Measurements from ENCODE around the gene RGCC. TPM values are rescaled to one million over a fixed set of nuclear protein-coding genes. Genes with fewer than 3 reads are reported as not detected.
A peak's percentile ranks its signal among the peaks of the same experiment; 100 is the strongest.

Gene RGCC
- total and polyA plus RNA-seq, 9 of the 15 experiments (the other 6 are each of a cell fraction or from before 2014, with no cell fraction given) = 0.51 to 10.4 (median 5.8) TPM

DNA sequence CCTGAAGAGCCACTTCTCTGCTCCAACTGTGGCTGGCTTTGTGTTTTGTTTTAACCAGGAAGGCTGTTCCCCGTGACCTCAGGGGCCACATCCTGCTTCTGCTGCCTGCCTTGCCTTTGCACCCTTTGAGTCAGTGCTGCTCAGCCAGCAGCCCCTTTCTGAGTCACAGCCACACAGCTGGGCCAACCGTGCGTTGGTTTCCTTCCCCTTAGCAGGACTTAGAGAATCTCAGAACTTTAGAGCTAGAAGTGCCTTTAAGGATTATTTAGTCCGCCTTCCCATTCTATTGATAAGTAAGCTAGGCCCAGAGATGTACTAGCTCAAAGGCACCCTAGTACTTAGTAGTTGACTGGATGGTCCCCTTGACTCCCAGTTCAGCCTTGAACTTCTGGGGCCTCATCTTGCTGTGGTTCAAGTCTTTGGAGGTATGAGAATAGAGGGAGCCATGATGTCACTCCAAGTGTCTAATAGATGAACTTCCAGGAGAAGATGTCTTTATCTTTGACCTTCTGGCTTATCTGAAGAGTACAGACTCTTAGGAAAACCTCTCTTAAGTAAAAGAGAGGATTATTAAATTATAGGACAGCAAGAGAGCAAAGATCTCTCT, 8.0 kb downstream of the RGCC start:
- Histone ChIP-seq H3K9me3 (replicated peaks; ENCODE audit: control insufficient read depth, insufficient read depth, low read depth, low read length) (no peaks in the 10 kb centered on the region), H3K9ac (ENCODE audit: insufficient read depth in 1 of 2, low read depth in 2 of 2, low read length in 2 of 2) (peak overlapping the region; percentile 12 to 65; a peak in 3 of 4 replicates), H2AFZ (ENCODE audit: low read depth, low read length) (peak overlapping the region; percentile 33; the same call in 1 of the 2 replicates), H3K4me2 (ENCODE audit: insufficient read depth, low read length) (peak overlapping the region; percentile 44), H3K79me2 (ENCODE audit: control insufficient read depth, insufficient read depth, low read length) (peaks cover 4% of the 10 kb centered on the region; the same call in 1 of the 3 replicates), H3K27ac (ENCODE audit: extremely low read depth, low read depth, low read length) (peak overlapping the region; percentile 68; the same call in 2 of the 3 replicates), H3K4me3 (no peak overlapping the region), H4K20me1 (replicated peaks; ENCODE audit: control insufficient read depth, insufficient read depth, low read length) (no peaks in the 10 kb centered on the region), H3K4me1 (replicated peaks in 1 of 2; ENCODE audit: control insufficient read depth in 2 of 2, insufficient read depth in 2 of 2, low read length in 2 of 2) (peaks cover 27 to 42% of the 10 kb centered on the region in 2 experiments), H3K36me3 (ENCODE audit: control insufficient read depth, insufficient read depth, low read length) (peaks cover 5% of the 10 kb centered on the region; the same call in 1 of the 3 replicates), H3K9me1 (ENCODE audit: control insufficient read depth, insufficient read depth, low read length) (no peaks in the 10 kb centered on the region), H3K27me3 (ENCODE audit: control insufficient read depth in 2 of 2, insufficient read depth in 2 of 2, low read length in 2 of 2) (no peaks in the 10 kb centered on the region)
- CTCF ChIA-PET (ENCODE audit: low intra/inter-chr PET ratio) = interaction anchor here (0.6 kb wide), 1 partner anchor 47 kb away, joined by 3 read pairs; no protein-coding TSS in a partner anchor
- BruUV-seq (replicated peaks) = no TSS peak
- peak in 2 of 4 experiments; percentile 29 to 63 for DNase-seq (ENCODE audit: extremely low read depth in 1 of 4, low spot score in 3 of 4)
- FAIRE-seq = peak; percentile 77
- POLR2A ChIA-PET = no interaction called here
- WGBS (ENCODE audit: insufficient coverage, low coverage, missing lambda C conversion rate) = 12% methylated on average over 4 of the region's 4 CpGs
- intact Hi-C loops (cut with micrococcal nuclease) (loop anchor here (1.0 kb wide), 1 partner anchor 89 kb away; no protein-coding TSS in a partner anchor), in situ Hi-C loops (cut with MboI) (no loop called here)
- peak; percentile 39; the same call in 2 of the 3 replicates for ATAC-seq
- TF ChIP-seq TAL1 (IDR thresholded peaks at IDR 0.05) (peak; percentile 71), CTBP1 (IDR thresholded peaks at IDR 0.05; ENCODE audit: borderline replicate concordance) (peak; percentile 39; the same call in 1 of the 2 replicates), NR4A1 (CRISPR knock-in tag; IDR thresholded peaks at IDR 0.05) (no peak), NR4A1 (tag; IDR thresholded peaks at IDR 0.05) (no peak), NFIX (CRISPR knock-in tag; IDR thresholded peaks at IDR 0.05; ENCODE audit: low read depth) (no peak), SP2 (IDR thresholded peaks at IDR 0.05; ENCODE audit: extremely low read depth, low read depth, low read length, poor library complexity, severe bottlenecking) (no peak), TCF3 (CRISPR knock-in tag; IDR thresholded peaks at IDR 0.05) (peak; percentile 64), JUN (IDR thresholded peaks at IDR 0.05; ENCODE audit: borderline replicate concordance, low read depth, low read length) (0 out of 2 replicates have a peak, but pooled peaks have one; percentile 10), JUN (CRISPR knock-in tag; IDR thresholded peaks at IDR 0.05; ENCODE audit: borderline replicate concordance) (no peak), TEAD4 (IDR thresholded peaks at IDR 0.05; ENCODE audit: low read length) (peak; percentile 68), TEAD4 (CRISPR knock-in tag; IDR thresholded peaks at IDR 0.05; ENCODE audit: borderline replicate concordance) (no peak), CBFA2T3 (IDR thresholded peaks at IDR 0.05) (peak; percentile 59), ZNF589 (CRISPR knock-in tag; IDR thresholded peaks at IDR 0.05; ENCODE audit: low read depth) (peak; percentile 75; the same call in 1 of the 2 replicates), TCF7L2 (IDR thresholded peaks at IDR 0.05; ENCODE audit: low read depth, low read length) (no peak), ZNF197 (CRISPR knock-in tag; IDR thresholded peaks at IDR 0.05; ENCODE audit: low read depth) (peak; percentile 63; the same call in 1 of the 2 replicates)
- TF ChIP-seq, protein P1, sequence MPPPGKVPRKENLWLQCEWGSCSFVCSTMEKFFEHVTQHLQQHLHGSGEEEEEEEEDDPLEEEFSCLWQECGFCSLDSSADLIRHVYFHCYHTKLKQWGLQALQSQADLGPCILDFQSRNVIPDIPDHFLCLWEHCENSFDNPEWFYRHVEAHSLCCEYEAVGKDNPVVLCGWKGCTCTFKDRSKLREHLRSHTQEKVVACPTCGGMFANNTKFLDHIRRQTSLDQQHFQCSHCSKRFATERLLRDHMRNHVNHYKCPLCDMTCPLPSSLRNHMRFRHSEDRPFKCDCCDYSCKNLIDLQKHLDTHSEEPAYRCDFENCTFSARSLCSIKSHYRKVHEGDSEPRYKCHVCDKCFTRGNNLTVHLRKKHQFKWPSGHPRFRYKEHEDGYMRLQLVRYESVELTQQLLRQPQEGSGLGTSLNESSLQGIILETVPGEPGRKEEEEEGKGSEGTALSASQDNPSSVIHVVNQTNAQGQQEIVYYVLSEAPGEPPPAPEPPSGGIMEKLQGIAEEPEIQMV (tag; conservative IDR thresholded peaks at IDR 0.05; ENCODE audit: low read depth) = no peak
- TF ChIP-seq, protein P2, sequence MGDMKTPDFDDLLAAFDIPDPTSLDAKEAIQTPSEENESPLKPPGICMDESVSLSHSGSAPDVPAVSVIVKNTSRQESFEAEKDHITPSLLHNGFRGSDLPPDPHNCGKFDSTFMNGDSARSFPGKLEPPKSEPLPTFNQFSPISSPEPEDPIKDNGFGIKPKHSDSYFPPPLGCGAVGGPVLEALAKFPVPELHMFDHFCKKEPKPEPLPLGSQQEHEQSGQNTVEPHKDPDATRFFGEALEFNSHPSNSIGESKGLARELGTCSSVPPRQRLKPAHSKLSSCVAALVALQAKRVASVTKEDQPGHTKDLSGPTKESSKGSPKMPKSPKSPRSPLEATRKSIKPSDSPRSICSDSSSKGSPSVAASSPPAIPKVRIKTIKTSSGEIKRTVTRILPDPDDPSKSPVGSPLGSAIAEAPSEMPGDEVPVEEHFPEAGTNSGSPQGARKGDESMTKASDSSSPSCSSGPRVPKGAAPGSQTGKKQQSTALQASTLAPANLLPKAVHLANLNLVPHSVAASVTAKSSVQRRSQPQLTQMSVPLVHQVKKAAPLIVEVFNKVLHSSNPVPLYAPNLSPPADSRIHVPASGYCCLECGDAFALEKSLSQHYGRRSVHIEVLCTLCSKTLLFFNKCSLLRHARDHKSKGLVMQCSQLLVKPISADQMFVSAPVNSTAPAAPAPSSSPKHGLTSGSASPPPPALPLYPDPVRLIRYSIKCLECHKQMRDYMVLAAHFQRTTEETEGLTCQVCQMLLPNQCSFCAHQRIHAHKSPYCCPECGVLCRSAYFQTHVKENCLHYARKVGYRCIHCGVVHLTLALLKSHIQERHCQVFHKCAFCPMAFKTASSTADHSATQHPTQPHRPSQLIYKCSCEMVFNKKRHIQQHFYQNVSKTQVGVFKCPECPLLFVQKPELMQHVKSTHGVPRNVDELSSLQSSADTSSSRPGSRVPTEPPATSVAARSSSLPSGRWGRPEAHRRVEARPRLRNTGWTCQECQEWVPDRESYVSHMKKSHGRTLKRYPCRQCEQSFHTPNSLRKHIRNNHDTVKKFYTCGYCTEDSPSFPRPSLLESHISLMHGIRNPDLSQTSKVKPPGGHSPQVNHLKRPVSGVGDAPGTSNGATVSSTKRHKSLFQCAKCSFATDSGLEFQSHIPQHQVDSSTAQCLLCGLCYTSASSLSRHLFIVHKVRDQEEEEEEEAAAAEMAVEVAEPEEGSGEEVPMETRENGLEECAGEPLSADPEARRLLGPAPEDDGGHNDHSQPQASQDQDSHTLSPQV (IDR thresholded peaks at IDR 0.05) = 0 out of 2 replicates have a peak, but pooled peaks have one; percentile 45

Measured in K562 (cell line).